Right kidney (tissue), 1 donor: ENCODE data around the gene ARHGAP33.
"Not testable (repeated sequence)": the region's sequence is repeated elsewhere in the genome, so short reads cannot be mapped to it uniquely, and the experiment has no call there.

ENCODE experiments used
- DNase-seq: peaks from one replicate; pipeline ENCODE4 v3.0.0-alpha.2; 2016

Gene ARHGAP33

DNA sequence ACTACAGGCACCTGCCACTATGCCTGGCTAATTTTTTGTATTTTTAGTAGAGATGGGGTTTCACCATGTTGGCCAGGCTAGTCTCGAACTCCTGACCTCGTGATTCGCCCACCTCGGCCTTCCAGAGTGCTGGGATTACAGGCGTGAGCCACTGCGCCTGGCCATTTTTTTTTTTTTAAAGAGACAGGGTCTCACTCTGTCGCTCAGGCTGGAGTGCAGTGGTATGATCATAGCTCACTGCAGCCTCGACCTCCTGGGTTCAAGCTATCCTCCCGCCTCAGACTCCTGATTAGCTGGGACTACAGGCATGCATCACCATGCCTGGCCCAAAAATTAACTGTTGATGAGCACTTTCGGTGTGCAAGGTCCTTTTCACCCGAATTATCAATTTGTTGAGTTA, 60.7 kb downstream of the ARHGAP33 start:
- DNase-seq = not testable (repeated sequence)
